Thymus (tissue), 11 donors: ENCODE data around the gene ADAM33. TPM values are rescaled to one million over a fixed set of nuclear protein-coding genes. Genes with fewer than 3 reads are reported as not detected.

Experiments
- DNase-seq, 9 donors: peaks; one replicate each; pipeline ENCODE4 v3.0.0-alpha.2; 2013; ENCODE audit warnings: low spot score in 9 of 9, low read depth in 6 of 9, missing footprints in 1 of 9
- H3K27ac ChIP-seq, 2 donors: one replicate each; pipeline ENCODE4 v1.5.1; 2013; ENCODE audit warnings: control low read depth in 1 of 2, low read depth in 1 of 2, low read length in 1 of 2, mild to moderate bottlenecking in 1 of 2, moderate library complexity in 1 of 2
- H3K27me3 ChIP-seq, 2 donors: one replicate each; pipeline ENCODE4 v1.5.1; 2013; ENCODE audit warnings: low read length in 1 of 2; ENCODE audit not compliant: control insufficient read depth in 2 of 2, insufficient read depth in 1 of 2
- H3K36me3 ChIP-seq, 2 donors: one replicate each; pipeline ENCODE4 v1.5.1; 2013; ENCODE audit warnings: low read length in 1 of 2, mild to moderate bottlenecking in 1 of 2, moderate library complexity in 1 of 2; ENCODE audit not compliant: control insufficient read depth in 2 of 2, insufficient read depth in 2 of 2
- H3K4me1 ChIP-seq, 2 donors: one replicate each; pipeline ENCODE4 v1.5.1; 2013; ENCODE audit warnings: low read length in 2 of 2; ENCODE audit not compliant: control insufficient read depth in 2 of 2, insufficient read depth in 2 of 2
- H3K4me3 ChIP-seq, 2 donors: one replicate each; pipeline ENCODE4 v1.5.1; 2013; ENCODE audit warnings: low read length in 2 of 2, control low read depth in 1 of 2, mild to moderate bottlenecking in 1 of 2
- H3K9me3 ChIP-seq, 2 donors: one replicate each; pipeline ENCODE4 v1.5.1; 2013; ENCODE audit warnings: low read length in 1 of 2, mild to moderate bottlenecking in 1 of 2; ENCODE audit not compliant: control insufficient read depth in 2 of 2, insufficient read depth in 1 of 2
- WGBS: extraction: QIAGEN DNeasy Blood & Tissue Kit; methylation state at CpG from one replicate; pipeline ENCODE4 v1.1.7; 2013; 5-methylcytosine and 5-hydroxymethylcytosine counted together
- polyA plus RNA-seq: library from polyadenylated mRNA; stranded (reverse); fragments of 200-250 nt; gene quantifications from one replicate; pipeline ENCODE4 v1.2.3, GENCODE V29; 2013
- total RNA-seq: library from RNA; stranded (reverse); fragments of 120-200 nt; gene quantifications from one replicate; pipeline ENCODE4 v1.2.4, GENCODE V29; 2013
- donor health status: healthy.

The ADAM33 gene
- total and polyA plus RNA-seq, 2 donors = 0.90 to 3.6 TPM

GRCh38 chr20:3655131-3655405, 26.7 kb downstream of the ADAM33 start:
- 95% methylated on average over 4 of the region's 4 CpGs for WGBS
- Histone ChIP-seq H3K4me1 (no peaks in the 10 kb centered on the region), H3K27me3 (peaks cover 6 to 28% of the 10 kb centered on the region in 2 donors), H3K36me3 (no peaks in the 10 kb centered on the region), H3K9me3 (no peaks in the 10 kb centered on the region), H3K4me3 (no peak overlapping the region), H3K27ac (no peak overlapping the region)
- no peak for DNase-seq

DNA sequence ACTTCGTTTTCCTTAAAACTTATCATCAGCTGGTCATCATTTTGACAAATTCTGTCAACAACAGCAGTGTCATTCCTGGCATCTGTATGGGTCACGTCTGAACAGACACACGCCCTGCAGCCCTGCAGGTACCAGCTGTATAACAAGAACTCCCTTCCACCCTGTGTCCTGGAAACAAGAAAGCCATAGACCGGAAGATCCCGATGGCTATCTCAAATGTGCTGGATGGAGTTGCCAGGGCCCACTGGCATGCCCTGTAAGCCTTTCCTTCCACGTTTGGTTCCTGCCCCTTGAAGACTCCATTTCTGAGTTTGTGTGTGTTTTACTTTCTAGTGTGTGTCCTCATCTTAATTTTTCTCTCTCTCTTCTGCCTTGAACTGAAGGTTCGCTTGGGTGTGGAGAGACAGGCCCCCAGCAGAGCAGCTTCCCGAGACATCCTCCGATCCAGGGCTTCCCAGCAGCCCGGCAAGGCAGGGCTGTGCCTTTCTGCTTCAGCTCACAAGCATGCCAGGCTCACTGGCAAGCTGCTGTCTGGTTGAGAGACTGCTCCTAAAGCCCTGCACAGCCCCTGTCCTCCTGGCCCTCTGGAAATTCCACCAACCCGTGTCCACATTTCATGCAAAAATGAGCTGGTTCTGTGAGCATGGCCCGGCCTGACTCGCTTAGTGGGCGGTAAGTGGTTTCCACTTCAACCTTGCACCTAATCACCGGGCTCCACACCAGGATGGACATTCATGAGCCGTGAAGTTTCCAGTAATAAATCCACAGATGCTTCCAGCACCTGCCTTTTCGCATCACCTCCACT, 27.3 kb downstream of the ADAM33 start:
- Histone ChIP-seq H3K4me1 (no peaks in the 10 kb centered on the region), H3K4me3 (no peak overlapping the region), H3K9me3 (no peaks in the 10 kb centered on the region), H3K27me3 (peaks cover 2 to 22% of the 10 kb centered on the region in 2 donors), H3K36me3 (no peaks in the 10 kb centered on the region), H3K27ac (no peak overlapping the region)
- 95% methylated on average over 17 of the region's 17 CpGs for WGBS
- no peak for DNase-seq

GRCh38 chr20:3653921-3654320, 27.9 kb downstream of the ADAM33 start:
- no peak overlapping the region for H3K27ac ChIP-seq
- no peaks in the 10 kb centered on the region for H3K4me1 ChIP-seq
- peaks cover 0 to 16% of the 10 kb centered on the region in 2 donors for H3K27me3 ChIP-seq
- no peaks in the 10 kb centered on the region for H3K9me3 ChIP-seq
- no peak overlapping the region for H3K4me3 ChIP-seq
- WGBS = 95% methylated on average over 2 of the region's 2 CpGs
- no peaks in the 10 kb centered on the region for H3K36me3 ChIP-seq
- no peak for DNase-seq

DNA sequence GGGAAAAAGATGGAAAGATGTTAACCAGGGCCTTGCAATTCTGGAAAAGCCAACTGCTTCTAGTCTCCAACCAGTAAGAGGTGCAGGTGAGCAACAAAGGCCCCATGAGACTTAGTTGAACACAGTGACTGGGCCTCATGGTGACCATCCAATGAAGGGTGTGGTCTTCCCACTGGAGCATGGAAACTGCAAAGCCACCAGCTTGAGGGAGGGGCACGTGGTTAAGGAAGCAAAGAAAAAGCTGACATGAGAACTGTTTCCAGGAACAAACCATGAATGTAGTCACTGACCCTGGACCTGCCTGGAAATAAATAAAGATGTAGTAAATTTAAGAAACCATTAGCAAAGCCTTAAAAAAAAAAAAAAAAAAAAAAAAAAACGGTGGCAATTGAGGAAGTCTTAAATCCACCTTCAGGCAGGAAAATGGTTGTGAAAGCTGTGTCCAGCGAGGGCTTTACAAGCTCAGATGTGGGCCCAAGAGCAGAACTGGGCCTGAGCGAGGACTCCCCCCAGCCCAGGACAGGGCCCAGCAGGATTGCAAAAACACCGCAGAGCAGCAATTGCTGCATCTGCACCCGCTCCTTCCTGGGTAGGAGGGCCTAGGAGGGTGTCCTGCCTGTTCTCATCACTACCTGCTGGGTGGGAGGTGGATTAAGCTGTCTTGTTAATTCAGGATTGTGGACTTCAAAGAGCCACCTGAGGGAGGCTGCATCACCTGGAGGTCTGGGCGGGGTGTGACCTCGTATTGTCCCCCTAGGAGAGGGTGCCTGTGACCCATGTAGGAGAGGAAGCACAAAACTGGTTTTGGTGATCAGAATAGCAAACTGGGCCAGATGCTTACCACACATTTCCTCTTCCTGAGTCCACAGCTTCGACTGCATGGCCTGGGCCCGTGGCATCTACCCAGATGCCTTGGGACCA, 28.9 kb downstream of the ADAM33 start:
- Histone ChIP-seq H3K27me3 (peaks cover 0 to 7% of the 10 kb centered on the region in 2 donors), H3K4me3 (no peak overlapping the region), H3K27ac (no peak overlapping the region), H3K36me3 (no peaks in the 10 kb centered on the region), H3K9me3 (no peaks in the 10 kb centered on the region), H3K4me1 (no peaks in the 10 kb centered on the region)
- 75% methylated on average over 10 of the region's 10 CpGs for WGBS
- no peak for DNase-seq

DNA sequence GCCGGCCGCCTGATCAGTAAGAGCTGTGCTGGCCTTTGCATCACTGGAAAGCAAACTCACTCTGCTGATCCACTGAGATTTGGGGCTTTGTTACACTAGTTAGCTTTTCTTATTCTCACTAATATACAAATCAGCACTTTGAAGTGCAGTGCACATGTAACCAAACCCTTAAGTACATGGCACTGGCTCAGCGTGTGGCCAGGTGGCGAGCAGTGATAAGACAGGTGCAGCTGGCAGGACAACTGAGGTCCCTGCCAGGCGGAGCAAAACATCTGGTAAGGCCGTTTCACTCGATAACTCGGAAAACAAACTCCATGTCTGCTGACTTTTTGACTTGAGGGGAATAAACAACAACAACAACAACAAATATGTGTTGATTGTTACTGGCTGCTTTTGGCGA, 29.6 kb downstream of the ADAM33 start:
- H3K27ac ChIP-seq = no peak overlapping the region
- 79% methylated on average over 9 of the region's 9 CpGs for WGBS
- H3K36me3 ChIP-seq = no peaks in the 10 kb centered on the region
- H3K9me3 ChIP-seq = no peaks in the 10 kb centered on the region
- DNase-seq = no peak
- H3K4me1 ChIP-seq = no peaks in the 10 kb centered on the region
- peaks cover 0 to 2% of the 10 kb centered on the region in 2 donors for H3K27me3 ChIP-seq
- no peak overlapping the region for H3K4me3 ChIP-seq

DNA sequence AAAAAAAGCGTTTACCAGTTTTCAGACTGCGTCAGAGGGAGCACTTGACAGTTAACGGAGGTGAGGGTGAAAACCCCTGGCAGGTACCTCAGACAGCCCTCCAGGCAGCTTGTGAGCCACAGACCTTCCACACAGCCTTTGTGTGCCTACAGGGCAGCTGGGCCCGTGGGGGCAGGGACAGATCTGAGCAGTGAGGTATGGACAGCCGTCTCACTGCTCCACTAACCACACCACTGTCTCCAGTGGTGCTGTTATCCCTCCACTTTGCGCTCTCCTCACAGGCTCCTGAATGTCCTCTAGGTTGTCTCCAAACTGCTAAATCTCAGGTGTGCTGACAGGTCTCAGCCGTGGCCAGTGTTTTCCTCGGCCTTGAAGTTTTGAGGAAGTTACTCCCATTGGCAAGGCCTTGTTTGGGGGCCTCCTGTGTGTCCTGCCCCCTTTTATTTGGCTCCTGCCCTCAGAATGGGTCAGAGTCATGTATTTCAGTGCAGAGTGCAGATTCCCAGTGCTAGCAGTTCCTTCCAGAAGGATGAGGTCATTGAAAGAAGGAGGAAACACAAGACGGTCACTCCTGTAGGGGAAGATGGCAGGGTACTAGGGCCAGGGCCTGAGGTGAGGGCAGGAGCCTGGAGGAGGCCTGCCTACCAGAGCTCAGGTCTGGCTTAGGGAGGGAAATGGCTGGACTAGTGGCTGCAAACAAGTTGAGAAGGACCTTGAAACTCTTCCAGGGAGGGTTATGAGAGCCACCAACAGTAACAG, 30.4 kb downstream of the ADAM33 start:
- H3K27ac ChIP-seq = no peak overlapping the region
- no peaks in the 10 kb centered on the region for H3K4me1 ChIP-seq
- H3K9me3 ChIP-seq = no peaks in the 10 kb centered on the region
- DNase-seq = no peak
- H3K4me3 ChIP-seq = no peak overlapping the region
- WGBS = 83% methylated on average over 9 of the region's 9 CpGs
- peaks cover 0 to 3% of the 10 kb centered on the region in 2 donors for H3K36me3 ChIP-seq
- H3K27me3 ChIP-seq = no peaks in the 10 kb centered on the region

DNA sequence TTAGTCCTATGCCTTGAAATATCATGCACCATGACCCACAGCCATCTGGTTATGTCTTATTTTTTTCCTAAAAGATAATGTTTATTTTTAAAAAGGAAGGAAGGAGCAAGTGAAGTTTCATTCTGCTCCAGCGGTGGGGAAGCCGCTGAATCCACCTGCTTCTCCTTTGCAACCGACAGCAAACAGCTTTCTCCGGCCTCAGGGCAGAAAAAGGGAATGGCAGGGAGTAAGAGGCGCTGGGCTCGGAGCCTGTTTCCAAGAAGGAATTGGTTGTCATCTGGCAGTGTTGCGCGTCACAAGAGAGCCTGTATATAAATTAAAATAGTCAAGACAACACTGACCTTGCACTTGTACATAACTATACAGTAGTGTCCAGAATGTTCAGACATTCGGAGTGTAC, 32.9 kb downstream of the ADAM33 start:
- Histone ChIP-seq H3K27me3 (no peaks in the 10 kb centered on the region), H3K27ac (no peak overlapping the region), H3K9me3 (no peaks in the 10 kb centered on the region), H3K36me3 (peaks cover 0 to 3% of the 10 kb centered on the region in 2 donors), H3K4me1 (no peaks in the 10 kb centered on the region), H3K4me3 (no peak overlapping the region)
- DNase-seq = no peak
- 98% methylated on average over 9 of the region's 9 CpGs for WGBS

DNA sequence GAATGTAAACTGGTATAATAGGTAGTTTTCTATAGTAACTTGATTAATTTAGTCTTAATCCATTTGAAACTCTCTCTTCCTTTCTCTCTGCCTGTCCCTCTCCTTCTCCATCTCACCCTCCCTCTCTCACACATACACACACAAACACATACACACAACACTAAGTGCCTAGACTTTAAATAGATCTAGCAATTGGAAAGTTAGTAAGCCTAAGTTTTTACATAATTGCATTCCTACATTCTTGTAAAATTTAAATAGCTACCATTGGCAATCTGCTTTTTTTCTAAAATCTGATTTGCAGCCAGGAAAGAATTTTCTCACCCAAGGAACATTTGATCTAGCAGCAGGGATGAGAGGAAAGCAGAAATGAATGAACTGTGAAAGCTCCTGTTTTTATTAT, 34.3 kb downstream of the ADAM33 start:
- H3K36me3 ChIP-seq = peaks cover 0 to 3% of the 10 kb centered on the region in 2 donors

DNA sequence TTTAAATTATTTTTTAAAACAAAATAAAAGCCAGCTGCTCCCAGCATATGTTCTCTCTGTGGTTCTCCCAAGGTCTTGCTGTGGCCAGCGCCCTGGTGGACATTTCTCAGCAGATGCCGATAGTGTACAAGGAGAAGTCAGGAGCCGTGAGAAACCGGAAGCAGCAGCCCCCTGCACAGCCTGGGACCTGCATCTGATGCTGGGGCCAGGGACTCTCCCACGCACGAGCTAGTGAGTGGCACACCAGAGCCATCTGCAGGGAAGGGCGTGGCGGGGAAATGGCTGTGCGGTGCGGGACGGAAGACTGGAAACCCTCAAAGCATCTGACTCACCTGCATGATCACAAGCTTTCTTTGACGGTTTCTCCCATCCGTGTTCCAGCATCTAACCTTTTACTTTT, 35.2 kb downstream of the ADAM33 start:
- peaks cover 0 to 3% of the 10 kb centered on the region in 2 donors for H3K36me3 ChIP-seq
- 98% methylated on average over 13 of the region's 13 CpGs for WGBS
- H3K27ac ChIP-seq = no peak overlapping the region
- no peaks in the 10 kb centered on the region for H3K27me3 ChIP-seq
- H3K9me3 ChIP-seq = no peaks in the 10 kb centered on the region
- no peak for DNase-seq
- H3K4me1 ChIP-seq = no peaks in the 10 kb centered on the region
- H3K4me3 ChIP-seq = no peak overlapping the region

More for the DNA sequence above, 34.3 kb downstream of the ADAM33 start:
- H3K4me1 ChIP-seq = no peaks in the 10 kb centered on the region
- DNase-seq = no peak
- no peaks in the 10 kb centered on the region for H3K27me3 ChIP-seq
- no peak overlapping the region for H3K4me3 ChIP-seq
- no peak overlapping the region for H3K27ac ChIP-seq
- no peaks in the 10 kb centered on the region for H3K9me3 ChIP-seq
